Measurements from ENCODE around the gene PDE4B.
"Not testable (repeated sequence)": the region's sequence is repeated elsewhere in the genome, so short reads cannot be mapped to it uniquely, and the experiment has no call there.

PDE4B gene

GRCh38 chr1:66416295-66416694 is 623.6 kb downstream of the PDE4B start:
- no peaks in the 10 kb centered on the region for H3K79me2 ChIP-seq (ENCODE audit: insufficient read depth, low read depth)
- H3K27me3 ChIP-seq (ENCODE audit: insufficient read depth, low read depth), result no peaks in the 10 kb centered on the region
- no peak overlapping the region for H3K9ac ChIP-seq
- no peak overlapping the region for H3K4me3 ChIP-seq (IDR thresholded peaks at IDR 0.05; ENCODE audit: insufficient read depth, low read depth, low read length)
- H3K36me3 ChIP-seq (ENCODE audit: insufficient read depth), result no peaks in the 10 kb centered on the region
- H3K27ac ChIP-seq, result no peak overlapping the region
- TF ChIP-seq CTCF (conservative IDR thresholded peaks at IDR 0.05; ENCODE audit: low read depth, low read length), result no peak
- no peak overlapping the region for H3K4me2 ChIP-seq
- no peaks in the 10 kb centered on the region for H3K4me1 ChIP-seq (ENCODE audit: low read depth, poor library complexity, severe bottlenecking)
- H4K20me1 ChIP-seq (ENCODE audit: insufficient read depth), result no peaks in the 10 kb centered on the region
- H2AFZ ChIP-seq (ENCODE audit: low read depth), result no peak overlapping the region

- Histone ChIP-seq H3K27me3 (ENCODE audit: insufficient read depth, low read depth) (no peaks in the 10 kb centered on the region), H3K4me3 (IDR thresholded peaks at IDR 0.05; ENCODE audit: insufficient read depth, low read depth, low read length) (no peak overlapping the region), H3K4me2 (no peak overlapping the region), H3K9ac (no peak overlapping the region), H3K4me1 (ENCODE audit: low read depth, poor library complexity, severe bottlenecking) (no peaks in the 10 kb centered on the region), H3K36me3 (ENCODE audit: insufficient read depth) (no peaks in the 10 kb centered on the region), H4K20me1 (ENCODE audit: insufficient read depth) (no peaks in the 10 kb centered on the region), H3K79me2 (ENCODE audit: insufficient read depth, low read depth) (no peaks in the 10 kb centered on the region), H2AFZ (ENCODE audit: low read depth) (no peak overlapping the region), H3K27ac (no peak overlapping the region)
- no peak for TF ChIP-seq CTCF (conservative IDR thresholded peaks at IDR 0.05; ENCODE audit: low read depth, low read length)
Measured at GRCh38 chr1:66418021-66418420, 625.3 kb downstream of the PDE4B start.

GRCh38 chr1:66420171-66420570 is 627.5 kb downstream of the PDE4B start:
- H3K36me3 ChIP-seq (ENCODE audit: insufficient read depth); H3K27ac ChIP-seq; H3K9ac ChIP-seq; H3K4me3 ChIP-seq (IDR thresholded peaks at IDR 0.05; ENCODE audit: insufficient read depth, low read depth, low read length); H4K20me1 ChIP-seq (ENCODE audit: insufficient read depth); H3K27me3 ChIP-seq (ENCODE audit: insufficient read depth, low read depth); H3K79me2 ChIP-seq (ENCODE audit: insufficient read depth, low read depth); H3K4me2 ChIP-seq; H3K4me1 ChIP-seq (ENCODE audit: low read depth, poor library complexity, severe bottlenecking); H2AFZ ChIP-seq (ENCODE audit: low read depth): not testable (repeated sequence)

GRCh38 chr1:66420906-66421305 is 628.2 kb downstream of the PDE4B start:
- H3K4me3 ChIP-seq (IDR thresholded peaks at IDR 0.05; ENCODE audit: insufficient read depth, low read depth, low read length); H3K4me1 ChIP-seq (ENCODE audit: low read depth, poor library complexity, severe bottlenecking); H3K79me2 ChIP-seq (ENCODE audit: insufficient read depth, low read depth); H3K36me3 ChIP-seq (ENCODE audit: insufficient read depth); H4K20me1 ChIP-seq (ENCODE audit: insufficient read depth); H2AFZ ChIP-seq (ENCODE audit: low read depth); H3K9ac ChIP-seq; H3K27ac ChIP-seq; H3K27me3 ChIP-seq (ENCODE audit: insufficient read depth, low read depth); H3K4me2 ChIP-seq: not testable (repeated sequence)

- no peak overlapping the region for H3K4me2 ChIP-seq
- H3K27ac ChIP-seq, result no peak overlapping the region
- H2AFZ ChIP-seq (ENCODE audit: low read depth), result no peak overlapping the region
- H3K27me3 ChIP-seq (ENCODE audit: insufficient read depth, low read depth), result no peaks in the 10 kb centered on the region
- no peaks in the 10 kb centered on the region for H3K4me1 ChIP-seq (ENCODE audit: low read depth, poor library complexity, severe bottlenecking)
- no peaks in the 10 kb centered on the region for H3K36me3 ChIP-seq (ENCODE audit: insufficient read depth)
- TF ChIP-seq CTCF (conservative IDR thresholded peaks at IDR 0.05; ENCODE audit: low read depth, low read length), result no peak
- H3K4me3 ChIP-seq (IDR thresholded peaks at IDR 0.05; ENCODE audit: insufficient read depth, low read depth, low read length), result no peak overlapping the region
- no peaks in the 10 kb centered on the region for H4K20me1 ChIP-seq (ENCODE audit: insufficient read depth)
- no peak overlapping the region for H3K9ac ChIP-seq
- no peaks in the 10 kb centered on the region for H3K79me2 ChIP-seq (ENCODE audit: insufficient read depth, low read depth)
Measured at GRCh38 chr1:66422804-66423203, 630.1 kb downstream of the PDE4B start.

Measured in KMS-11 (cell line).